GM21786 (cell line): ENCODE measurements around the gene PRRT1B.

Experiments used
- ATAC-seq: cut with Tn5 transposase; IDR thresholded peaks from one replicate; pipeline ENCODE4 v1.9.1; 2021; ENCODE audit not compliant: unreplicated experiment

Gene PRRT1B

GRCh38 chr9:131578731-131579504, 33.6 kb downstream of the PRRT1B start:
- ATAC-seq = peak; percentile 74

- ATAC-seq = no peak
These were observed 34.5 kb downstream of the PRRT1B start for GRCh38 chr9:131579789-131580211.

- ATAC-seq = no peak
These were observed 35.0 kb downstream of the PRRT1B start for GRCh38 chr9:131580358-131580757.

- ATAC-seq = no peak
These were observed 36.7 kb downstream of the PRRT1B start for GRCh38 chr9:131582056-131582455.

GRCh38 chr9:131582466-131583336, 37.4 kb downstream of the PRRT1B start:
- no peak for ATAC-seq

GRCh38 chr9:131583337-131583645, 38.0 kb downstream of the PRRT1B start:
- no peak for ATAC-seq

- no peak for ATAC-seq
These were observed 38.7 kb downstream of the PRRT1B start for GRCh38 chr9:131583836-131584555.

- no peak for ATAC-seq
These were observed 39.5 kb downstream of the PRRT1B start for GRCh38 chr9:131584858-131585257.

- ATAC-seq = no peak
These were observed 40.1 kb downstream of the PRRT1B start for GRCh38 chr9:131585375-131585774.

GRCh38 chr9:131587331-131587730, 42.0 kb downstream of the PRRT1B start:
- ATAC-seq = no peak

GRCh38 chr9:131587906-131588305, 42.6 kb downstream of the PRRT1B start:
- ATAC-seq = no peak

- no peak for ATAC-seq
These were observed 43.1 kb downstream of the PRRT1B start for GRCh38 chr9:131588396-131588795.

- no peak for ATAC-seq
These were observed 43.9 kb downstream of the PRRT1B start for GRCh38 chr9:131589124-131589711.

GRCh38 chr9:131589993-131590392, 44.7 kb downstream of the PRRT1B start:
- ATAC-seq = no peak

GRCh38 chr9:131590449-131590848, 45.1 kb downstream of the PRRT1B start:
- no peak for ATAC-seq

- peak; percentile 55 for ATAC-seq
These were observed 45.9 kb downstream of the PRRT1B start for GRCh38 chr9:131590907-131591844.

- no peak for ATAC-seq
These were observed 46.5 kb downstream of the PRRT1B start for GRCh38 chr9:131591845-131592208.

- ATAC-seq = no peak
These were observed 47.9 kb downstream of the PRRT1B start for GRCh38 chr9:131593091-131593820.

GRCh38 chr9:131593936-131594665, 48.8 kb downstream of the PRRT1B start:
- ATAC-seq = no peak
